ENCODE data around the gene PTPRK.

Gene PTPRK

GRCh38 chr6:128200789-128201188 is 319.6 kb downstream of the PTPRK start:
- H3K27ac ChIP-seq, result no peak overlapping the region
- no peak for TF ChIP-seq ZFX (IDR thresholded peaks at IDR 0.05; ENCODE audit: borderline replicate concordance)
- no peak for TF ChIP-seq CTCF (IDR thresholded peaks at IDR 0.05)

GRCh38 chr6:128199461-128199860 is 320.9 kb downstream of the PTPRK start:
- TF ChIP-seq ZFX (IDR thresholded peaks at IDR 0.05; ENCODE audit: borderline replicate concordance), result no peak
- no peak for TF ChIP-seq CTCF (IDR thresholded peaks at IDR 0.05)
- H3K27ac ChIP-seq, result no peak overlapping the region

GRCh38 chr6:128192972-128193371 is 327.4 kb downstream of the PTPRK start:
- no peak overlapping the region for H3K27ac ChIP-seq
- TF ChIP-seq CTCF (IDR thresholded peaks at IDR 0.05) (no peak), ZFX (IDR thresholded peaks at IDR 0.05; ENCODE audit: borderline replicate concordance) (no peak)

GRCh38 chr6:128188678-128189077 is 331.7 kb downstream of the PTPRK start:
- TF ChIP-seq CTCF (IDR thresholded peaks at IDR 0.05) (no peak), ZFX (IDR thresholded peaks at IDR 0.05; ENCODE audit: borderline replicate concordance) (no peak)
- no peak overlapping the region for H3K27ac ChIP-seq

- no peak for TF ChIP-seq ZFX (IDR thresholded peaks at IDR 0.05; ENCODE audit: borderline replicate concordance)
- TF ChIP-seq CTCF (IDR thresholded peaks at IDR 0.05), result no peak
- H3K27ac ChIP-seq, result no peak overlapping the region
Observed at GRCh38 chr6:128186729-128187128, 333.7 kb downstream of the PTPRK start.

- no peak for TF ChIP-seq CTCF (IDR thresholded peaks at IDR 0.05)
- no peak for TF ChIP-seq ZFX (IDR thresholded peaks at IDR 0.05; ENCODE audit: borderline replicate concordance)
- no peak overlapping the region for H3K27ac ChIP-seq
Observed at GRCh38 chr6:128179876-128180438, 340.4 kb downstream of the PTPRK start.

GRCh38 chr6:128174724-128175123 is 345.7 kb downstream of the PTPRK start:
- TF ChIP-seq ZFX (IDR thresholded peaks at IDR 0.05; ENCODE audit: borderline replicate concordance), result no peak
- TF ChIP-seq CTCF (IDR thresholded peaks at IDR 0.05), result no peak
- no peak overlapping the region for H3K27ac ChIP-seq

Measured in 22Rv1 (cell line).